HG02885 (cell line): ENCODE measurements around the gene DNM2.

Experiments used
- ATAC-seq: cut with Tn5 transposase; IDR thresholded peaks from one replicate; pipeline ENCODE4 v1.9.1; 2021; ENCODE audit warnings: mild to moderate bottlenecking; ENCODE audit not compliant: unreplicated experiment, poor library complexity

DNM2 gene

GRCh38 chr19:10768936-10769335 is 51.1 kb downstream of the DNM2 start:
- ATAC-seq, result no peak

GRCh38 chr19:10769533-10770491 is 51.9 kb downstream of the DNM2 start:
- no peak for ATAC-seq

- ATAC-seq, result no peak
Measured at GRCh38 chr19:10773969-10774368, 56.1 kb downstream of the DNM2 start.

GRCh38 chr19:10774893-10775292 is 57.0 kb downstream of the DNM2 start:
- no peak for ATAC-seq

GRCh38 chr19:10776900-10777650 is 59.2 kb downstream of the DNM2 start:
- ATAC-seq, result no peak

GRCh38 chr19:10780368-10780767 is 62.5 kb downstream of the DNM2 start:
- ATAC-seq, result no peak

GRCh38 chr19:10782795-10783194 is 64.9 kb downstream of the DNM2 start:
- no peak for ATAC-seq

GRCh38 chr19:10784257-10784656 is 66.4 kb downstream of the DNM2 start:
- ATAC-seq, result no peak

- no peak for ATAC-seq
Measured at GRCh38 chr19:10788146-10788545, 70.3 kb downstream of the DNM2 start.

- no peak for ATAC-seq
Measured at GRCh38 chr19:10789866-10790265, 72.0 kb downstream of the DNM2 start.

- no peak for ATAC-seq
Measured at GRCh38 chr19:10796653-10797052, 78.8 kb downstream of the DNM2 start.

GRCh38 chr19:10797078-10797477 is 79.2 kb downstream of the DNM2 start:
- ATAC-seq, result no peak

GRCh38 chr19:10797541-10798256 is 79.8 kb downstream of the DNM2 start:
- ATAC-seq, result no peak

- ATAC-seq, result no peak
Measured at GRCh38 chr19:10800488-10800887, 82.6 kb downstream of the DNM2 start.

GRCh38 chr19:10802479-10802878 is 84.6 kb downstream of the DNM2 start:
- ATAC-seq, result no peak

- ATAC-seq, result no peak
Measured at GRCh38 chr19:10803252-10803651, 85.4 kb downstream of the DNM2 start.

- ATAC-seq, result no peak
Measured at GRCh38 chr19:10805065-10805757, 87.3 kb downstream of the DNM2 start.

- no peak for ATAC-seq
Measured at GRCh38 chr19:10805758-10806247, 87.9 kb downstream of the DNM2 start.

- ATAC-seq, result no peak
Measured at GRCh38 chr19:10808937-10809649, 91.2 kb downstream of the DNM2 start.
